Upper lobe of left lung (tissue), 4 donors: ENCODE measurements around the gene ARHGAP23.

Experiments used
- CTCF ChIP-seq, 6 experiments: fragments of 450-650 bp in 4 of 6; fragments of 200-600 bp in 2 of 6; sonication (generic) in 2 of 6; IDR thresholded peaks; one replicate each; pipeline ENCODE4 v1.5.1; 2016 to 2019; ENCODE audit warnings: antibody characterized with exemption in 6 of 6
- POLR2A ChIP-seq, 4 donors: fragments of 450-650 bp; IDR thresholded peaks; one replicate each; pipeline ENCODE4 v1.5.1; 2016 to 2017; ENCODE audit warnings: antibody characterized with exemption in 4 of 4, mild to moderate bottlenecking in 2 of 4
- POLR2AphosphoS5 ChIP-seq, 2 donors: sonication (generic); formaldehyde crosslinking; IDR thresholded peaks; one replicate each; pipeline ENCODE4 v1.5.1; 2017; ENCODE audit warnings: antibody characterized with exemption in 2 of 2

DNA sequence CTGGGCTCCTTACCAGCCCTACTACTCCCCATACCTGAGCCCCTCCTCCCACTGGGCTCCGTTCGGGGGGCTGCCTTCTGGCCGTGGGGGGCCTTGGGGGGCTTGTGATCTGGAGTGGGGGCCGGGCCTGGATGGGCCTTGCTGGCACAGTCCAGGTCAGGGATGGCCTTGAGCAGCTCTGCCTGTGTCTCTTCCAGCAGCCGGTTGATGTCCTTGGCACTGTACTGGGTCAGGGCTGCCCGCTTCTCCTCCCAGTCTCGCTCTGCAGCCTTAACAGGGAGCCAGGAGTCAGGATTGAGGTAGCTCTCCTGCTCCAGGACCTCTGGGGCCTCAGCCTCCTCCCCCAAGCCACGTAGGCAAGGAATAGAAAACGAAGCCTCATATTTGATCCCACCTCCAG lies 122.9 kb downstream of the ARHGAP23 start:
- TF ChIP-seq POLR2AphosphoS5 (IDR thresholded peaks at IDR 0.05) (no peak), CTCF (IDR thresholded peaks at IDR 0.05) (no peak), POLR2A (IDR thresholded peaks at IDR 0.05) (no peak)
